ENCODE measurements around the gene IGF2BP3.

DNA sequence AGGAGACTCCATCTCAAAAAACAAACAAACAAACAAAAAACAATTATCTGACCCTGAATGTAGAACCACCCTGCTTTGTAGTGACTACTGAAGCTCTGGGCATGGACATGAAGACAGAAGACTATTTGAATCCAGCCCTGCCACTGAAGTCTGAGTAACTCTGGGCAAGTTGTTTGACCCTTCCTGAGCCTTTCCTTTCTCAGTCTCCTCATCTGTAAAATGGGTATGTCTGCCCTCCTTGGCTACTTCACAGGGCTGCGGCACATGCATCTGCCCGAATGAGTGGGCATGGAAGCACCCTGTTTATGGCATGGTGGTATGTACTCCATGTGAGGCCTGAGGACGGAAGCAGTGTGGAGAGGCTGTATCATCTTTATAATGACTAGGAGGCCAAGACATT, 193.3 kb downstream of the IGF2BP3 start:
- TF ChIP-seq, protein P1, sequence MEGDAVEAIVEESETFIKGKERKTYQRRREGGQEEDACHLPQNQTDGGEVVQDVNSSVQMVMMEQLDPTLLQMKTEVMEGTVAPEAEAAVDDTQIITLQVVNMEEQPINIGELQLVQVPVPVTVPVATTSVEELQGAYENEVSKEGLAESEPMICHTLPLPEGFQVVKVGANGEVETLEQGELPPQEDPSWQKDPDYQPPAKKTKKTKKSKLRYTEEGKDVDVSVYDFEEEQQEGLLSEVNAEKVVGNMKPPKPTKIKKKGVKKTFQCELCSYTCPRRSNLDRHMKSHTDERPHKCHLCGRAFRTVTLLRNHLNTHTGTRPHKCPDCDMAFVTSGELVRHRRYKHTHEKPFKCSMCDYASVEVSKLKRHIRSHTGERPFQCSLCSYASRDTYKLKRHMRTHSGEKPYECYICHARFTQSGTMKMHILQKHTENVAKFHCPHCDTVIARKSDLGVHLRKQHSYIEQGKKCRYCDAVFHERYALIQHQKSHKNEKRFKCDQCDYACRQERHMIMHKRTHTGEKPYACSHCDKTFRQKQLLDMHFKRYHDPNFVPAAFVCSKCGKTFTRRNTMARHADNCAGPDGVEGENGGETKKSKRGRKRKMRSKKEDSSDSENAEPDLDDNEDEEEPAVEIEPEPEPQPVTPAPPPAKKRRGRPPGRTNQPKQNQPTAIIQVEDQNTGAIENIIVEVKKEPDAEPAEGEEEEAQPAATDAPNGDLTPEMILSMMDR (IDR thresholded peaks at IDR 0.05): no peak
- no peak for TF ChIP-seq EZH2 (IDR thresholded peaks at IDR 0.05)

Data from neural progenitor cell (in vitro differentiated cells).